Measurements from ENCODE around the gene MLN. TPM values are rescaled to one million over a fixed set of nuclear protein-coding genes. Genes with fewer than 3 reads are reported as not detected.
"Not testable (repeated sequence)": the region's sequence is repeated elsewhere in the genome, so short reads cannot be mapped to it uniquely, and the experiment has no call there.

MLN gene
- polyA plus RNA-seq, 6 donors from 2014 or later, result not detected

GRCh38 chr6:33841868-33842267 lies 38.1 kb upstream of the MLN start:
- no peak for DNase-seq
- Mint-ChIP-seq H3K4me1 (peaks cover 5 to 10% (median 9%) of the 10 kb centered on the region in 3 donors), H3K4me3 (peak overlapping the region in 1 of 8 donors; percentile 52), H3K9me3 (peaks cover 3 to 7% (median 5%) of the 10 kb centered on the region in 7 donors), H3K27me3 (peaks cover 4 to 28% (median 21%) of the 10 kb centered on the region in 3 donors), H3K36me3 (peaks cover 6 to 7% of the 10 kb centered on the region in 2 donors), H3K27ac (peak overlapping the region in 1 of 6 donors; percentile 3)
- no peak for ATAC-seq (ENCODE audit: low read depth in 2 of 2)

GRCh38 chr6:33841070-33841469 lies 37.3 kb upstream of the MLN start:
- peaks cover 4 to 12% (median 5%) of the 10 kb centered on the region in 7 donors for H3K9me3 Mint-ChIP-seq
- peaks cover 4 to 30% (median 21%) of the 10 kb centered on the region in 3 donors for H3K27me3 Mint-ChIP-seq
- DNase-seq (no peak), ATAC-seq (ENCODE audit: low read depth in 2 of 2) (no peak)
- H3K4me3 Mint-ChIP-seq, result no peak overlapping the region
- no peak overlapping the region for H3K27ac Mint-ChIP-seq
- H3K36me3 Mint-ChIP-seq, result peaks cover 6 to 7% of the 10 kb centered on the region in 2 donors
- peaks cover 5 to 10% (median 9%) of the 10 kb centered on the region in 3 donors for H3K4me1 Mint-ChIP-seq

GRCh38 chr6:33840048-33840926 lies 36.5 kb upstream of the MLN start:
- Mint-ChIP-seq H3K9me3 (peaks cover 4 to 12% (median 5%) of the 10 kb centered on the region in 7 donors), H3K27me3 (peaks cover 4 to 37% (median 21%) of the 10 kb centered on the region in 3 donors), H3K36me3 (peaks cover 6 to 7% of the 10 kb centered on the region in 2 donors), H3K27ac (peak overlapping the region in 1 of 6 donors; percentile 33), H3K4me3 (no peak overlapping the region), H3K4me1 (peaks cover 5 to 10% (median 9%) of the 10 kb centered on the region in 3 donors)
- DNase-seq, result no peak
- ATAC-seq (ENCODE audit: low read depth in 2 of 2), result no peak

GRCh38 chr6:33839399-33840047 lies 35.7 kb upstream of the MLN start:
- H3K4me1 Mint-ChIP-seq, result peaks cover 5 to 10% (median 9%) of the 10 kb centered on the region in 3 donors
- peaks cover 6 to 7% of the 10 kb centered on the region in 2 donors for H3K36me3 Mint-ChIP-seq
- H3K27me3 Mint-ChIP-seq, result peaks cover 0 to 38% (median 17%) of the 10 kb centered on the region in 3 donors
- ATAC-seq (ENCODE audit: low read depth in 2 of 2), result no peak
- H3K4me3 Mint-ChIP-seq, result no peak overlapping the region
- peak overlapping the region in 1 of 6 donors; percentile 33 for H3K27ac Mint-ChIP-seq
- H3K9me3 Mint-ChIP-seq, result peaks cover 4 to 12% (median 5%) of the 10 kb centered on the region in 7 donors
- no peak for DNase-seq

GRCh38 chr6:33838983-33839382 lies 35.2 kb upstream of the MLN start:
- DNase-seq (no peak), ATAC-seq (ENCODE audit: low read depth in 2 of 2) (no peak)
- H3K36me3 Mint-ChIP-seq, result peaks cover 6 to 7% of the 10 kb centered on the region in 2 donors
- H3K27ac Mint-ChIP-seq, result no peak overlapping the region
- H3K27me3 Mint-ChIP-seq, result peaks cover 0 to 33% (median 13%) of the 10 kb centered on the region in 3 donors
- peaks cover 5 to 10% (median 9%) of the 10 kb centered on the region in 3 donors for H3K4me1 Mint-ChIP-seq
- no peak overlapping the region for H3K4me3 Mint-ChIP-seq
- H3K9me3 Mint-ChIP-seq, result peaks cover 4 to 12% (median 5%) of the 10 kb centered on the region in 7 donors

- ATAC-seq (ENCODE audit: low read depth in 2 of 2), result no peak
- peaks cover 6 to 7% of the 10 kb centered on the region in 2 donors for H3K36me3 Mint-ChIP-seq
- H3K9me3 Mint-ChIP-seq, result peaks cover 4 to 12% (median 5%) of the 10 kb centered on the region in 7 donors
- peak overlapping the region in 1 of 6 donors; percentile 61 for H3K27ac Mint-ChIP-seq
- peaks cover 4 to 27% (median 13%) of the 10 kb centered on the region in 3 donors for H3K27me3 Mint-ChIP-seq
- no peak for DNase-seq
- peaks cover 5 to 10% (median 9%) of the 10 kb centered on the region in 3 donors for H3K4me1 Mint-ChIP-seq
- H3K4me3 Mint-ChIP-seq, result no peak overlapping the region
Measured at GRCh38 chr6:33837971-33838665, 34.3 kb upstream of the MLN start.

GRCh38 chr6:33836806-33837469 lies 33.1 kb upstream of the MLN start:
- Mint-ChIP-seq H3K27ac (peak overlapping the region in 1 of 6 donors; percentile 6), H3K9me3 (peaks cover 4 to 12% (median 5%) of the 10 kb centered on the region in 7 donors), H3K36me3 (peaks cover 6 to 7% of the 10 kb centered on the region in 2 donors), H3K27me3 (peaks cover 4 to 27% (median 13%) of the 10 kb centered on the region in 3 donors), H3K4me3 (no peak overlapping the region), H3K4me1 (peaks cover 5 to 10% (median 9%) of the 10 kb centered on the region in 3 donors)
- ATAC-seq (ENCODE audit: low read depth in 2 of 2) (no peak), DNase-seq (no peak)

GRCh38 chr6:33834401-33835392 lies 30.9 kb upstream of the MLN start:
- DNase-seq, result no peak
- Mint-ChIP-seq H3K9me3 (peaks cover 4 to 12% (median 5%) of the 10 kb centered on the region in 7 donors), H3K27ac (no peak overlapping the region), H3K4me1 (peaks cover 1 to 4% (median 2%) of the 10 kb centered on the region in 3 donors), H3K4me3 (no peak overlapping the region), H3K36me3 (peaks cover 6 to 7% of the 10 kb centered on the region in 2 donors), H3K27me3 (peaks cover 8 to 44% (median 32%) of the 10 kb centered on the region in 3 donors)
- no peak for ATAC-seq (ENCODE audit: low read depth in 2 of 2)

GRCh38 chr6:33833599-33833998 lies 29.8 kb upstream of the MLN start:
- H3K36me3 Mint-ChIP-seq, result peaks cover 6 to 7% of the 10 kb centered on the region in 2 donors
- H3K27me3 Mint-ChIP-seq, result peaks cover 8 to 51% (median 39%) of the 10 kb centered on the region in 3 donors
- H3K27ac Mint-ChIP-seq, result no peak overlapping the region
- H3K4me1 Mint-ChIP-seq, result peaks cover 0 to 4% (median 0%) of the 10 kb centered on the region in 3 donors
- no peak for ATAC-seq (ENCODE audit: low read depth in 2 of 2)
- DNase-seq, result no peak
- peaks cover 4 to 12% (median 5%) of the 10 kb centered on the region in 7 donors for H3K9me3 Mint-ChIP-seq
- H3K4me3 Mint-ChIP-seq, result no peak overlapping the region

- not testable (repeated sequence) for H3K4me3 Mint-ChIP-seq; H3K36me3 Mint-ChIP-seq; H3K4me1 Mint-ChIP-seq; ATAC-seq (ENCODE audit: low read depth in 2 of 2); DNase-seq; H3K27ac Mint-ChIP-seq
- Mint-ChIP-seq H3K9me3 (peaks cover 4 to 12% (median 5%) of the 10 kb centered on the region in 7 donors), H3K27me3 (peaks cover 15 to 55% (median 42%) of the 10 kb centered on the region in 3 donors)
Measured at GRCh38 chr6:33832831-33833230, 29.0 kb upstream of the MLN start.

GRCh38 chr6:33831725-33832124 lies 27.9 kb upstream of the MLN start:
- not testable (repeated sequence) for H3K36me3 Mint-ChIP-seq; H3K27ac Mint-ChIP-seq; H3K9me3 Mint-ChIP-seq; H3K4me1 Mint-ChIP-seq; H3K4me3 Mint-ChIP-seq; DNase-seq; ATAC-seq (ENCODE audit: low read depth in 2 of 2)
- peaks cover 16 to 45% (median 35%) of the 10 kb centered on the region in 3 donors for H3K27me3 Mint-ChIP-seq
